Endothelial cell (in vitro differentiated cells): Measurements from ENCODE around the gene UBTD2. TPM values are rescaled to one million over a fixed set of nuclear protein-coding genes. Genes with fewer than 3 reads are reported as not detected.

Experiments
- DNase-seq: peaks from one replicate; pipeline ENCODE4 v3.0.0; 2021; ENCODE audit warnings: low spot score
- H3K27ac Mint-ChIP-seq: one replicate; pipeline ENCODE4 v1.8.0; 2021; ENCODE audit warnings: mixed read lengths, inconsistent platforms; ENCODE audit not compliant: unreplicated experiment
- H3K27me3 Mint-ChIP-seq: one replicate; pipeline ENCODE4 v1.8.0; 2021; ENCODE audit warnings: mild to moderate bottlenecking, moderate library complexity, mixed read lengths, inconsistent platforms; ENCODE audit not compliant: unreplicated experiment
- H3K36me3 Mint-ChIP-seq: one replicate; pipeline ENCODE4 v1.8.0; 2021; ENCODE audit warnings: mild to moderate bottlenecking, low read depth, mixed read lengths, inconsistent platforms; ENCODE audit not compliant: unreplicated experiment
- H3K4me1 Mint-ChIP-seq: one replicate; pipeline ENCODE4 v1.8.0; 2021; ENCODE audit warnings: mild to moderate bottlenecking, mixed read lengths, inconsistent platforms; ENCODE audit not compliant: unreplicated experiment
- H3K4me3 Mint-ChIP-seq: one replicate; pipeline ENCODE4 v1.8.0; 2021; ENCODE audit warnings: mild to moderate bottlenecking, mixed read lengths, inconsistent platforms; ENCODE audit not compliant: unreplicated experiment
- H3K9me3 Mint-ChIP-seq: one replicate; pipeline ENCODE4 v1.8.0; 2021; ENCODE audit warnings: mixed read lengths, inconsistent platforms; ENCODE audit not compliant: unreplicated experiment
- total RNA-seq: library from RNA; stranded (reverse); fragmentation: NEBNext Ultra II Directional; extraction: Animal tissue kit (Norgen Biotek cat#: 25700); gene quantifications from one replicate; pipeline ENCODE4 v1.2.1, GENCODE V29; 2021; ENCODE audit not compliant: unreplicated experiment
- TF ChIP-seq, protein P1 (sequence below): fragments of 200-600 bp; sonication (generic); IDR thresholded peaks from one replicate; pipeline ENCODE4 v1.5.0; 2021; ENCODE audit warnings: antibody characterized with exemption; ENCODE audit not compliant: unreplicated experiment

The UBTD2 gene
- total RNA-seq, 1 donor from 2014 or later: 38.8 TPM

DNA sequence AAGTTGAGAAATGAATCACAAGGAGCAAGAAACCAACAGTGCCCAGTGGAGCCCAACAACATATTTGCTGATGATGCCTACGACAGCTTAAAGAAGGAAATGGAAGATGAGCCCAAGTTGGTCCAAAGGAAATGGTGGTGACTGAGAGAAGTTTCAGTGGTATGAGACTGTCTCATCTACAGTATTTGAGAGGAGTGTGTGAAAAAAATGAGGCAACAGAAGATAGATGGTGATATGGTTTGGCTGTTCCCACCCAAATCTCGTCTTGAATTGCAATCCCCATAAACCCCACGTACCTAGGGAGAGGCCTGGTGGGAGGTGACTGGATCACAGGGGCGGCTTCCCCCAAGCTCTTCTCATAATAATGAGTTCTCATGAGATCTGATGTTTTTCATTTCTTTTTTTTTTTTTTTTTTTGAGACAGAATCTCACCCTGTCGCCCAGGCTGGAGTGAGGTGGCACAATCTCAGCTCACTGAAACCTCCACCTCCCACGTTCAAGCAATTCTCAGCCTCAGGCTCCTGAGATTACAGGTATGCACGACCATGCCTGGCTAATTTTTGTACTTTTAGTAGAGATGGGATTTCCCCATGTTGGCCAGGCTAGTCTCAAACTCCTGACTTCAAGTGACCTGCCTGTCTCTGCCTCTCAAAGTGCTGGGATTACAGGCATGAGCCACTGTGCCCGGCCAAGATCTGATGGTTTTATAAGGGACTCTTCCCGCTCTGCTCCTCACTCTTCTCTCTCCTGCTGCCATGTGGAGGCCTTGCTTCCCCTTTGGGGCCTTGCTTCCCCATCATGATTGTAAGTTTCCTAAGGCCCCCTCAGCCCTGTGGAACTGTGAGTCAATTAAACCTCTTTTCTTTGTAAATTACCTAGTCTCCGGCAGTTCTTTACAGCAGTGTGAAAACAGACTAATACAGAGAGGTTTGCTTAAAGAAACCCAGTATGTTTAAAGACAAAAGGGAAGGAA is 59.4 kb downstream of the UBTD2 start:
- Mint-ChIP-seq H3K27me3 (peaks cover 2% of the 10 kb centered on the region), H3K36me3 (peaks cover 30% of the 10 kb centered on the region), H3K4me3 (peak overlapping the region; percentile 15), H3K9me3 (no peaks in the 10 kb centered on the region), H3K4me1 (no peaks in the 10 kb centered on the region), H3K27ac (no peak overlapping the region)
- no peak for DNase-seq
- TF ChIP-seq, protein P1, sequence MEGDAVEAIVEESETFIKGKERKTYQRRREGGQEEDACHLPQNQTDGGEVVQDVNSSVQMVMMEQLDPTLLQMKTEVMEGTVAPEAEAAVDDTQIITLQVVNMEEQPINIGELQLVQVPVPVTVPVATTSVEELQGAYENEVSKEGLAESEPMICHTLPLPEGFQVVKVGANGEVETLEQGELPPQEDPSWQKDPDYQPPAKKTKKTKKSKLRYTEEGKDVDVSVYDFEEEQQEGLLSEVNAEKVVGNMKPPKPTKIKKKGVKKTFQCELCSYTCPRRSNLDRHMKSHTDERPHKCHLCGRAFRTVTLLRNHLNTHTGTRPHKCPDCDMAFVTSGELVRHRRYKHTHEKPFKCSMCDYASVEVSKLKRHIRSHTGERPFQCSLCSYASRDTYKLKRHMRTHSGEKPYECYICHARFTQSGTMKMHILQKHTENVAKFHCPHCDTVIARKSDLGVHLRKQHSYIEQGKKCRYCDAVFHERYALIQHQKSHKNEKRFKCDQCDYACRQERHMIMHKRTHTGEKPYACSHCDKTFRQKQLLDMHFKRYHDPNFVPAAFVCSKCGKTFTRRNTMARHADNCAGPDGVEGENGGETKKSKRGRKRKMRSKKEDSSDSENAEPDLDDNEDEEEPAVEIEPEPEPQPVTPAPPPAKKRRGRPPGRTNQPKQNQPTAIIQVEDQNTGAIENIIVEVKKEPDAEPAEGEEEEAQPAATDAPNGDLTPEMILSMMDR: no peak

DNA sequence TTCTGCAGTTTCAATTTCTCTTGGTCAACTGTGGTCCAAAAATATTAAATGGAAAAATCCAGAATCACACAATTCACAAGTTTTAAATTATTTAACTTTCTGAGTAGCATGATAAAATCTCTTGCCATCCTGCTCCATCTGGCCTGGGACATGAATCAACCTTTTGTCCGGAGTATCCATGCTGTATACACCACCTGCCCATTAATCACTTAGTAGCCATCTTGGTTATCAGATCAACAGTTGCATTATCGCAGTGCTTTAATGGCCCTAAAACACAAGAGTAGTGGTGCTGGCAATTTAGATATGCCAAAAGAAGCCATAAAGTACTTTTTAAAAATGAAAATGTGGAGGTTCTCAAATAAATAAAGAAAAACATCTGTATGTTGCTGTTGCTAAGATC is 64.3 kb downstream of the UBTD2 start:
- Mint-ChIP-seq H3K27ac (no peak overlapping the region), H3K36me3 (peaks cover 38% of the 10 kb centered on the region), H3K9me3 (no peaks in the 10 kb centered on the region), H3K4me1 (no peaks in the 10 kb centered on the region), H3K27me3 (peaks cover 2% of the 10 kb centered on the region), H3K4me3 (no peak overlapping the region)
- TF ChIP-seq, protein P1: no peak
- DNase-seq: no peak

DNA sequence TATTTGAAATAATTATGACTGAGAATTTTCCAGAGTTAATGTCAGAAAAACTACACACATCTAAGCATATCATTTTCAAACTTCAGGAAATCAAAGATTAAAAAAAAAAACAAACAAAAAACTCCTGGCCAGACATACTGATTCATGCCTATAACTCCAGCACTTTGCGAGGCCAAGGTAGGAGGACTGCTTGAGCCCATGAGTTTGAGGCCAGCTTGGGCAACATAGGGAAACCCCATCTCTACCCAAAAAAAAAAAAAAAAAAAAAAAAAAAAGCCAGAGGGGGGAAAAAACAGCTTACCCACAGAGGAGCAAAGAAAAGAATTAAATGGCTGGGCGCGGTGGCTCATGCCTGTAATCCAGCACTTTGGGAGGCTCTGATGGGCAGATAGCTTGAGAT is 67.2 kb downstream of the UBTD2 start:
- DNase-seq: no peak
- TF ChIP-seq, protein P1: no peak
- no peaks in the 10 kb centered on the region for H3K27me3 Mint-ChIP-seq
- H3K4me3 Mint-ChIP-seq: no peak overlapping the region
- peaks cover 35% of the 10 kb centered on the region for H3K36me3 Mint-ChIP-seq
- H3K27ac Mint-ChIP-seq: no peak overlapping the region
- no peaks in the 10 kb centered on the region for H3K9me3 Mint-ChIP-seq
- no peaks in the 10 kb centered on the region for H3K4me1 Mint-ChIP-seq

DNA sequence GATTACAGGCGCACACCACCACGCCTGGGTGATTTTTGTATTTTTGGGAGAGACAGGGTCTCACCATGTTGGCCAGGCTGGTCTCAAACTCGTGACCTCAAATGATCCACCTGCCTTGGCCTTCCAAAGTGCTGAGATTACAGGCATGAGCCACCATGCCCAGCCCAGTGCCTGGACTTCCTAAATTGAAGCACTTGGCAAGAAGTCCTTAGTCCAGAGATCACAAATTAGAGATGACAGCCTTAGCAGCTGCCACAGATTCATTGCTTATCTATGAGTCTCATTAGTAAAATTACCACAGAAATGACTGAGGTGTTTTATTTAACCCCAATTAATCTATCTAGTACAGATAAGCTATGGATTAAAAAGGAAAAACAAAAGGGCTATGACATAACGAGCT is 70.4 kb downstream of the UBTD2 start:
- H3K27me3 Mint-ChIP-seq: peaks cover 1% of the 10 kb centered on the region
- TF ChIP-seq, protein P1: no peak
- no peaks in the 10 kb centered on the region for H3K9me3 Mint-ChIP-seq
- peaks cover 26% of the 10 kb centered on the region for H3K36me3 Mint-ChIP-seq
- H3K4me1 Mint-ChIP-seq: no peaks in the 10 kb centered on the region
- no peak for DNase-seq
- no peak overlapping the region for H3K4me3 Mint-ChIP-seq
- H3K27ac Mint-ChIP-seq: no peak overlapping the region

DNA sequence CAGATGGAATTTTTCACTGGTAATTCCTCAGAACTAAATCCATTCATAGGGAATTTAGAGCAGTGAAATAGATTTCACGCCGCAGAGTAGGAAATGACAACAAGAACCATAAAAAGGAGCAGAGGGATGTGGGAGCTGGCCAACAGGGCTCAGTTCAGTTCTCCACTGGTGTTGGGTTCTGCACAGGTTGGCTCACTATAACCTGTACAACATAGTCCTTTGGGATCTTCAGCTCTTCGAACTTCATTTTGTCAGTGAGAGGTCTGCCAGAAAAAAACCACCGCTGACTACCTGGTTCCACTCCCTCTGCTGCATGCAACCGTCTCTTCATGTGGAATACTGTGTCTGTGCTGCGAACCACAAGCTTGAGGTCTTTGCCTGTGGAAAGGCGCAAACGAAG is 71.9 kb downstream of the UBTD2 start:
- TF ChIP-seq, protein P1: no peak
- Mint-ChIP-seq H3K4me1 (no peaks in the 10 kb centered on the region), H3K4me3 (peak overlapping the region; percentile 56), H3K9me3 (no peaks in the 10 kb centered on the region), H3K27me3 (peaks cover 1% of the 10 kb centered on the region), H3K27ac (no peak overlapping the region), H3K36me3 (peaks cover 22% of the 10 kb centered on the region)
- DNase-seq: no peak
